Osteoblast (primary cell): ENCODE data around the gene AVL9. TPM values are rescaled to one million over a fixed set of nuclear protein-coding genes. Genes with fewer than 3 reads are reported as not detected.

Experiments used
- DNase-seq: peaks from one replicate; pipeline ENCODE4 v3.0.0; 2011; ENCODE audit warnings: low spot score, mixed read lengths; ENCODE audit not compliant: insufficient read length; ENCODE audit errors: missing footprints
- H2AFZ ChIP-seq: 2 replicates; pipeline ENCODE4 v1.6.0; 2011; ENCODE audit warnings: mild to moderate bottlenecking, low read length
- H3K27ac ChIP-seq: 2 replicates; pipeline ENCODE4 v1.5.1; 2011; ENCODE audit warnings: mild to moderate bottlenecking, low read depth, low read length, moderate library complexity
- H3K27me3 ChIP-seq: 2 replicates; pipeline ENCODE4 v1.6.0; 2012; ENCODE audit warnings: mild to moderate bottlenecking, control low read depth, inconsistent platforms, low read length, moderate library complexity; ENCODE audit not compliant: insufficient read depth
- H3K36me3 ChIP-seq: 2 replicates; pipeline ENCODE4 v1.5.1; 2011; ENCODE audit warnings: mild to moderate bottlenecking, low read length, control low read depth, moderate library complexity; ENCODE audit not compliant: insufficient read depth
- H3K4me1 ChIP-seq: 2 replicates; pipeline ENCODE4 v1.5.1; 2011; ENCODE audit warnings: mild to moderate bottlenecking, low read length, control low read depth, moderate library complexity; ENCODE audit not compliant: insufficient read depth
- H3K4me2 ChIP-seq: 2 replicates; pipeline ENCODE4 v1.6.0; 2011; ENCODE audit warnings: mild to moderate bottlenecking, low read length; ENCODE audit not compliant: insufficient read depth
- H3K4me3 ChIP-seq: fragments of 200-600 bp; sonication (generic); 3 replicates; pipeline ENCODE4 v1.5.1; 2012; ENCODE audit warnings: mild to moderate bottlenecking, low read length, inconsistent platforms; ENCODE audit not compliant: insufficient read depth
- H3K79me2 ChIP-seq: 2 replicates; pipeline ENCODE4 v1.6.0; 2012; ENCODE audit warnings: mild to moderate bottlenecking, low read length, control low read depth, inconsistent platforms; ENCODE audit not compliant: insufficient read depth
- H3K9me3 ChIP-seq: 2 replicates; pipeline ENCODE4 v1.5.1; 2011; ENCODE audit warnings: low read depth, low read length, control low read depth
- H4K20me1 ChIP-seq: 2 replicates; pipeline ENCODE4 v1.6.0; 2012; ENCODE audit warnings: mild to moderate bottlenecking, low read length, control low read depth; ENCODE audit not compliant: insufficient read depth
- CTCF ChIP-seq: IDR thresholded peaks from 2 replicates; pipeline ENCODE4 v1.5.1; 2011; ENCODE audit warnings: mild to moderate bottlenecking, low read depth, low read length, moderate library complexity; ENCODE audit errors: extremely low read depth
- total RNA-seq: library from RNA; depleted of rRNA; stranded (reverse); fragments of >200 nt; gene quantifications from 2 replicates; pipeline ENCODE4 v1.2.3, GENCODE V29; 2012

AVL9 gene
- total RNA-seq, 1 donor: 32.2 TPM

- H3K9me3 ChIP-seq: no peaks in the 10 kb centered on the region
- H4K20me1 ChIP-seq: peaks cover 9% of the 10 kb centered on the region
- H2AFZ ChIP-seq: no peak overlapping the region
- H3K4me2 ChIP-seq: peak overlapping the region; percentile 71
- no peak for DNase-seq
- no peaks in the 10 kb centered on the region for H3K36me3 ChIP-seq
- peaks cover 22% of the 10 kb centered on the region for H3K4me1 ChIP-seq
- H3K4me3 ChIP-seq: no peak overlapping the region
- peak overlapping the region; percentile 65 for H3K27ac ChIP-seq
- TF ChIP-seq CTCF: no peak
- peaks cover 89% of the 10 kb centered on the region for H3K79me2 ChIP-seq
- H3K27me3 ChIP-seq: no peaks in the 10 kb centered on the region
These were observed 5.6 kb downstream of the AVL9 start for GRCh38 chr7:32500922-32501341.

- Histone ChIP-seq H3K9me3 (no peaks in the 10 kb centered on the region), H3K36me3 (no peaks in the 10 kb centered on the region), H3K4me2 (peak overlapping the region; percentile 71), H3K4me1 (peaks cover 24% of the 10 kb centered on the region), H3K27ac (peak overlapping the region; percentile 65), H3K27me3 (no peaks in the 10 kb centered on the region), H3K4me3 (no peak overlapping the region), H3K79me2 (peaks cover 85% of the 10 kb centered on the region), H2AFZ (no peak overlapping the region), H4K20me1 (peaks cover 3% of the 10 kb centered on the region)
- no peak for TF ChIP-seq CTCF
- peak; percentile 65 for DNase-seq
These were observed 6.2 kb downstream of the AVL9 start for GRCh38 chr7:32501522-32501921.

GRCh38 chr7:32502728-32503127, 7.4 kb downstream of the AVL9 start:
- H3K27ac ChIP-seq: no peak overlapping the region

More at GRCh38 chr7:32502728-32503127, 7.4 kb downstream of the AVL9 start:
- Histone ChIP-seq H4K20me1 (no peaks in the 10 kb centered on the region), H3K79me2 (peaks cover 85% of the 10 kb centered on the region), H3K36me3 (no peaks in the 10 kb centered on the region), H3K27me3 (no peaks in the 10 kb centered on the region), H3K4me2 (no peak overlapping the region), H3K4me1 (peaks cover 26% of the 10 kb centered on the region), H2AFZ (no peak overlapping the region), H3K9me3 (no peaks in the 10 kb centered on the region), H3K4me3 (no peak overlapping the region)
- TF ChIP-seq CTCF: no peak
- DNase-seq: no peak
